Panc1 (cell line): Measurements from ENCODE around the gene XCR1. TPM values are rescaled to one million over a fixed set of nuclear protein-coding genes. Genes with fewer than 3 reads are reported as not detected.

Source experiments
- ATAC-seq: fragments of 200-7000 bp; cut with Tn5 transposase; 2 replicates; pipeline ENCODE4 v1.9.1; 2020; ENCODE audit warnings: mild to moderate bottlenecking, moderate library complexity
- BruUV-seq: library from RNA; stranded (reverse); fragments of 400-500 nt; replicated peaks from 2 replicates; lab custom pipeline; 2021; lab: Mats Ljungman, UMichigan
- CTCF ChIA-PET: fragments of 300-600 bp; sonication (Branson Sonifier 250); formaldehyde crosslinking; loops from one replicate; lab custom pipeline; 2022; ENCODE audit warnings: antibody characterized with exemption; lab: Charles Lee
- POLR2A ChIA-PET: fragments of 300-600 bp; sonication (Branson Sonifier 250); formaldehyde crosslinking; loops from one replicate; lab custom pipeline; 2022; ENCODE audit warnings: antibody characterized with exemption; lab: Charles Lee
- DNase-seq: peaks from one replicate; pipeline ENCODE4 v3.0.0-alpha.2; 2010; ENCODE audit warnings: low read depth, low spot score
- H3K27ac ChIP-seq: 2 replicates; pipeline ENCODE4 v1.5.1; 2011; ENCODE audit warnings: mild to moderate bottlenecking, low read length, inconsistent platforms
- H3K27me3 ChIP-seq: fragments of 200-500 bp; sonication (Bioruptor generic); 2 replicates; pipeline ENCODE4 v1.6.0; 2014; ENCODE audit warnings: low read length, inconsistent platforms; ENCODE audit not compliant: control insufficient read depth, insufficient read depth
- H3K36me3 ChIP-seq: fragments of 200-500 bp; sonication (Bioruptor generic); 2 replicates; pipeline ENCODE4 v1.5.1; 2014; ENCODE audit warnings: inconsistent platforms, mild to moderate bottlenecking, low read length, moderate library complexity; ENCODE audit not compliant: control insufficient read depth, insufficient read depth
- H3K4me1 ChIP-seq: 2 replicates; pipeline ENCODE4 v1.5.1; 2011; ENCODE audit warnings: inconsistent platforms, mild to moderate bottlenecking, low read length, moderate library complexity; ENCODE audit not compliant: control insufficient read depth, insufficient read depth
- H3K4me3 ChIP-seq, 2 experiments: 2 replicates each; pipeline ENCODE4 v1.5.1; 2011 to 2012; ENCODE audit warnings: low read depth in 2 of 2, low read length in 2 of 2, mild to moderate bottlenecking in 2 of 2, inconsistent platforms in 1 of 2, moderate library complexity in 1 of 2
- H3K9me3 ChIP-seq: fragments of 200-500 bp; sonication (Bioruptor generic); 2 replicates; pipeline ENCODE4 v1.5.1; 2014; ENCODE audit warnings: low read depth, mild to moderate bottlenecking, inconsistent platforms, low read length, moderate library complexity; ENCODE audit not compliant: control insufficient read depth, insufficient read depth
- CTCF ChIP-seq: fragments of 450-650 bp; IDR thresholded peaks from 2 replicates; pipeline ENCODE4 v1.5.1; 2017; ENCODE audit warnings: mild to moderate bottlenecking
- POLR2AphosphoS5 ChIP-seq: IDR thresholded peaks from 2 replicates; pipeline ENCODE4 v1.6.1; 2012; ENCODE audit warnings: mild to moderate bottlenecking, low read depth, low read length, moderate library complexity
- REST ChIP-seq, 2 experiments: IDR thresholded peaks; 2 replicates each; pipeline ENCODE4 v1.6.1; 2011 to 2012; ENCODE audit warnings: low read depth in 2 of 2, control low read depth in 1 of 2, low read length in 1 of 2, mild to moderate bottlenecking in 1 of 2, moderate library complexity in 1 of 2; ENCODE audit not compliant: insufficient read depth in 1 of 2
- SIN3A ChIP-seq: IDR thresholded peaks from 2 replicates; pipeline ENCODE4 v1.6.1; 2012; ENCODE audit warnings: low read depth, mild to moderate bottlenecking, low read length, moderate library complexity, borderline replicate concordance; ENCODE audit not compliant: insufficient read depth
- TCF7L2 ChIP-seq: IDR thresholded peaks from 2 replicates; pipeline ENCODE4 v1.6.1; 2011; ENCODE audit warnings: mild to moderate bottlenecking, low read depth, low read length, inconsistent platforms
- in situ Hi-C: cut with HindIII; loops from 2 replicates; pipeline ENCODE4 v1.10.0; 2016; ENCODE audit warnings: low sequenced_read_pairs, low pct_unique_long_range_greater_than_20kb
- intact Hi-C: fragments of 100-400 bp; cut with micrococcal nuclease; formaldehyde crosslinking; loops from one replicate; pipeline ENCODE4 v1.10.0; 2022; ENCODE audit not compliant: unreplicated experiment
- total RNA-seq: library from RNA; stranded (reverse); gene quantifications from one replicate; pipeline ENCODE4 v1.2.1, GENCODE V29; 2021; ENCODE audit not compliant: unreplicated experiment

The XCR1 gene
- total RNA-seq, 1 experiment from 2014 or later, result not detected

- ATAC-seq, result no peak
- intact Hi-C loops, result no loop called here
- Histone ChIP-seq H3K4me1 (no peaks in the 10 kb centered on the region), H3K27ac (no peak overlapping the region), H3K36me3 (no peaks in the 10 kb centered on the region), H3K9me3 (no peaks in the 10 kb centered on the region), H3K4me3 (no peak overlapping the region), H3K27me3 (no peaks in the 10 kb centered on the region; the same call in none of the 2 replicates)
- in situ Hi-C loops, result no loop called here
- ChIA-PET POLR2A (interaction anchor here (0.5 kb wide), 1 partner anchor 16 kb away, joined by 3 read pairs; no protein-coding TSS in a partner anchor), CTCF (interaction anchor here (0.5 kb wide), 1 partner anchor 11 kb away, joined by 4 read pairs; no protein-coding TSS in a partner anchor)
- no peak for TF ChIP-seq CTCF
- TF ChIP-seq REST (IDR thresholded peaks at IDR 0.05; ENCODE audit: insufficient read depth in 1 of 2, low read depth in 2 of 2, low read length in 1 of 2), result no peak
- no peak for TF ChIP-seq SIN3A
- no peak for TF ChIP-seq TCF7L2
- DNase-seq, result no peak
- no TSS peak for BruUV-seq
These were observed 38.0 kb upstream of the XCR1 start for GRCh38 chr3:46065294-46065705.

- intact Hi-C loops, result no loop called here
- no peaks in the 10 kb centered on the region for H3K4me1 ChIP-seq
- ATAC-seq, result no peak
- no TSS peak for BruUV-seq
- H3K36me3 ChIP-seq, result no peaks in the 10 kb centered on the region
- no peak overlapping the region for H3K4me3 ChIP-seq
- no peak overlapping the region for H3K27ac ChIP-seq
- H3K9me3 ChIP-seq, result no peaks in the 10 kb centered on the region
- no peak for TF ChIP-seq REST (IDR thresholded peaks at IDR 0.05; ENCODE audit: insufficient read depth in 1 of 2, low read depth in 2 of 2, low read length in 1 of 2)
- TF ChIP-seq TCF7L2, result no peak
- no peak for TF ChIP-seq POLR2AphosphoS5
- no peak for TF ChIP-seq CTCF
- TF ChIP-seq SIN3A, result no peak
- in situ Hi-C loops, result no loop called here
- ChIA-PET CTCF (no interaction called here), POLR2A (no interaction called here)
- H3K27me3 ChIP-seq, result peaks cover 2% of the 10 kb centered on the region
- no peak for DNase-seq
These were observed 35.4 kb upstream of the XCR1 start for GRCh38 chr3:46062679-46063078.
